Activated CD4-positive, alpha-beta memory T cell treated with anti-CD3 and anti-CD28 coated beads, Interleukin-2, amount 10 ng/mL, durations not matched to agents 7 days and 5 days (primary cell): ENCODE data around the gene SYT8. TPM values are rescaled to one million over a fixed set of nuclear protein-coding genes. Genes with fewer than 3 reads are reported as not detected.

Experiments used
- CTCF ChIA-PET: fragments of 350-600 bp; sonication (Branson Sonifier 250); formaldehyde crosslinking; loops from one replicate; lab custom pipeline; 2021; ENCODE audit warnings: antibody characterized with exemption, inconsistent platforms; lab: Charles Lee
- POLR2A ChIA-PET: fragments of 350-600 bp; sonication (Branson Sonifier 250); formaldehyde crosslinking; loops from one replicate; lab custom pipeline; 2021; ENCODE audit warnings: antibody characterized with exemption; lab: Charles Lee
- DNase-seq: peaks from one replicate; pipeline ENCODE4 v3.0.0-alpha.2; 2020
- H3K27ac Mint-ChIP-seq: one replicate; pipeline ENCODE4 v1.8.0; 2021; ENCODE audit warnings: mild to moderate bottlenecking, mixed read lengths
- H3K27me3 Mint-ChIP-seq: one replicate; pipeline ENCODE4 v1.8.0; 2021; ENCODE audit warnings: mixed read lengths
- H3K36me3 Mint-ChIP-seq: one replicate; pipeline ENCODE4 v1.8.0; 2021; ENCODE audit warnings: low read depth, mixed read lengths
- H3K4me1 Mint-ChIP-seq: one replicate; pipeline ENCODE4 v1.8.0; 2021; ENCODE audit warnings: mixed read lengths
- H3K4me3 Mint-ChIP-seq: one replicate; pipeline ENCODE4 v1.8.0; 2021; ENCODE audit warnings: mild to moderate bottlenecking, mixed read lengths
- H3K9me3 Mint-ChIP-seq: one replicate; pipeline ENCODE4 v1.8.0; 2021; ENCODE audit warnings: mixed read lengths
- total RNA-seq, 2 experiments: library from RNA; stranded (reverse); gene quantifications; one replicate each; pipeline ENCODE4 v1.2.3, GENCODE V29; 2021

Gene SYT8
- total RNA-seq, 2 experiments from 2014 or later = not detected

DNA sequence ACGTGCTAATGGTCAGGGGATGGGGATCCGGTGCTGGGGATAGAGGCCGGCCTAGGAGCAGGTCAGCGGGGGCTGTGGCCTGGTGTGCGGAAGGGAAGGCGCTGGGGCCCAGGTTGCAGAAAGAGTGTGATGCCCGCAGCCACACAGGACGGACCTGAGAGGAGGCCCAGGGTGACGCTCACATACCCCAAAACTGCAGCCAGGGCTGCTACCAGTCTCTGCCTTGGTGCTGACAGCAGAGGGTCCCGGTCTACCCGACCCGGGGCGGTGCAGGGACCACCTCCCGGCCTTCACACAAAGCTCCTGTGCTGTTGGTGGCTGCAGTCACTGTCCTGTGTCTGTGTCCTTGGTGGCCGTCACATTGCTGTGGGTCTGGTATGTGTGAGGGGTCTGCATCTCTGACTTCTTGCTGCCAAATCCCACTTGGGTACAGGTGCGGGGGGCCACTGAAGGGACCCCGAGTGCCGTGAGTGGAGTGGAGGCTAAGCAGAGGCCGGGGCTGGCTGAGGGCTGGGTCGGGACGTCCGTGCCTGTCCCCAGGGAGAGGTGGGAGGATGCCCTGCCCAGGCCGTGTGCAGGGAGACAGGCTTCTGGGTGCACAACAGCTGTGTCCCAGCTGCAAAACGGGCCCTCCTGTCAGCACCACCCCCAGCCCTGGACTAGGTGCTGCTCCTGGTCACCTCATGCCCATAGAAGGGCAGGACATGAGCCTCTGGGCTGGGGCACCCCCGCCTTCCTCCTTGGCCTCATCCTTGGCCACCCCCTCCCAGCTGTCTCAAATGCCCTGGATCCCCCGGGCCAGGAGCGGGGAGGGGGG lies 19.6 kb downstream of the SYT8 start:
- peak overlapping the region; percentile 97 for H3K27ac Mint-ChIP-seq
- peak overlapping the region; percentile 97 for H3K4me3 Mint-ChIP-seq
- peaks cover 53% of the 10 kb centered on the region for H3K4me1 Mint-ChIP-seq
- no peaks in the 10 kb centered on the region for H3K27me3 Mint-ChIP-seq
- POLR2A ChIA-PET = interaction anchor here (0.8 to 7.1 kb wide), 11 partner anchors 8 to 94 kb away, joined by 3 to 67 read pairs (median 6); partner anchors contain the start of genes MRPL23, PRR33 and TNNT3
- DNase-seq = no peak
- CTCF ChIA-PET = interaction anchor here (0.7 to 1.8 kb wide), 8 partner anchors 17 to 202 kb away, joined by 3 to 6 read pairs (median 4); no protein-coding TSS in a partner anchor
- no peaks in the 10 kb centered on the region for H3K9me3 Mint-ChIP-seq
- H3K36me3 Mint-ChIP-seq = peaks cover 27% of the 10 kb centered on the region

DNA sequence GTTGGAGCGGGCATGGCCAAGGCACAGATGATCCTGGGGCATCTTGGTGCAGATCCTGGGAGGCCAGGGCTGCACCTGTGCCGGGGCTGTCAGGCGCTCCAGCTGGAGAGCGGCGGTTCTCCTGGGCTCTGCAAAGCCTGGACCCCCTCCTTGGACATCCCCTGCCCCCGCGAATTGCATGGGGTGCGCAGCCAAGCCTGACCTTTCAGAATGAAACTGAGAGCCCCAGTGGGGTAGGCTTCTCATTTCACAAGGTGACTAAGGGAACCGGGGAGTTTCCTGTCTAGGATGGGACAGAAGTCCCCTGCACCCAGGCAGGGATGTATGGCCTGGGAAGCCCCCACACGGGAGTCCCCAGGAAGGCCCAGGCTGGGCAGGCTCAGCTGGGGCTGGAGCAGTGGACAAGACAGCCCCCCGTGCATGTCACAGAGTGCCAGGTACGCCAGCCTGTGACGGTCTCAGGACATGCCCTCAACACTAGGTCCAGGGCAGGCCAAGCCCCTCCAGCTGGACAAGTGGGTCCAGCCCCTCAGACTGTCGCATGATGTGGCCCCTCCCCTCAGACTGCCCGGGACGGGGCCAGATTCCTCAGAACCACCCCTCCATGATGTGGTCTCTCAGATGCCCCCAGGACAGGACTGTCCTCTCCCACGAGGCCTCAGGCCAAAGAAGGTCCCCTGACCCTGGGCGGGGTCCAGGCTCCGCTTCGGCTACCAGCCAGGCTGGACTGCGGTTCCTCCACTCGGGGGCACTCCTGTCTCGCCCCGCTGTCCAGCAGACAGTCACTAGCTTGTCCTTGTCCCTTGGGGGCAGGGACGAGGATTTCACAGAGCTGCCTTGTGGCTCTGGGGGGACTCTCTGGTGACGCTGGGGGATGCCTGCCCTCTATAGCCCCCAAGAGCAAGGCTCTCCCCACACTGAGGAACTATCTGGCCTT lies 20.4 kb downstream of the SYT8 start:
- ChIA-PET CTCF (interaction anchor here (0.7 to 1.3 kb wide), 3 partner anchors 19 to 27 kb away, joined by 3 to 4 read pairs (median 3); no protein-coding TSS in a partner anchor), POLR2A (interaction anchor here (0.8 to 7.1 kb wide), 5 partner anchors 8 to 93 kb away, joined by 4 to 67 read pairs (median 6); partner anchors contain the start of genes MRPL23 and PRR33)
- DNase-seq = no peak
- Mint-ChIP-seq H3K36me3 (peaks cover 27% of the 10 kb centered on the region), H3K27me3 (no peaks in the 10 kb centered on the region), H3K4me1 (peaks cover 45% of the 10 kb centered on the region), H3K4me3 (peak overlapping the region; percentile 97), H3K9me3 (no peaks in the 10 kb centered on the region), H3K27ac (no peak overlapping the region)

DNA sequence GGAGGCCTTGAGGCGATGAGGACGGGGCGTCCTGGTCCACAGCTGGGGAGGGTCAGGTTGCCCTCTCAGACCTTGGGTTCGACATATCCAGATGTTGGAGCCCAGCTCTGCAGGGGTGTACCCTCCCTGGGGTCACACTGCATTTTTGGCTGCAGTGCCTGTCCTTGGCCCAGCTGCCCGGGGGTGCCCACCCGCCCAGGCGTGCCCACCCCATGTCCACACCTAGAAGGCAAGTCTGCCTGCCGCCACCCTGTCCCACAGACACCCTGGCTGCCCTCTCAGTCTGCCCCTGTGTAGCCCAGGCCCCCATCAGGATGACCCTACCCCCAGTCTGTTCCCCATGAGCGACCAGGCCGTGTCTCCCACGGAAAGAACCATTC lies 21.1 kb downstream of the SYT8 start:
- no peak for DNase-seq
- Mint-ChIP-seq H3K4me3 (no peak overlapping the region), H3K27me3 (no peaks in the 10 kb centered on the region), H3K36me3 (peaks cover 27% of the 10 kb centered on the region), H3K9me3 (no peaks in the 10 kb centered on the region), H3K27ac (no peak overlapping the region), H3K4me1 (peaks cover 38% of the 10 kb centered on the region)
- ChIA-PET POLR2A (interaction anchor here (1.8 to 7.1 kb wide), 2 partner anchors 9 to 34 kb away, joined by 5 to 67 read pairs; partner anchors contain the start of gene PRR33), CTCF (interaction anchor here (0.7 to 1.3 kb wide), 4 partner anchors 20 to 26 kb away, joined by 3 to 4 read pairs (median 3); no protein-coding TSS in a partner anchor)

DNA sequence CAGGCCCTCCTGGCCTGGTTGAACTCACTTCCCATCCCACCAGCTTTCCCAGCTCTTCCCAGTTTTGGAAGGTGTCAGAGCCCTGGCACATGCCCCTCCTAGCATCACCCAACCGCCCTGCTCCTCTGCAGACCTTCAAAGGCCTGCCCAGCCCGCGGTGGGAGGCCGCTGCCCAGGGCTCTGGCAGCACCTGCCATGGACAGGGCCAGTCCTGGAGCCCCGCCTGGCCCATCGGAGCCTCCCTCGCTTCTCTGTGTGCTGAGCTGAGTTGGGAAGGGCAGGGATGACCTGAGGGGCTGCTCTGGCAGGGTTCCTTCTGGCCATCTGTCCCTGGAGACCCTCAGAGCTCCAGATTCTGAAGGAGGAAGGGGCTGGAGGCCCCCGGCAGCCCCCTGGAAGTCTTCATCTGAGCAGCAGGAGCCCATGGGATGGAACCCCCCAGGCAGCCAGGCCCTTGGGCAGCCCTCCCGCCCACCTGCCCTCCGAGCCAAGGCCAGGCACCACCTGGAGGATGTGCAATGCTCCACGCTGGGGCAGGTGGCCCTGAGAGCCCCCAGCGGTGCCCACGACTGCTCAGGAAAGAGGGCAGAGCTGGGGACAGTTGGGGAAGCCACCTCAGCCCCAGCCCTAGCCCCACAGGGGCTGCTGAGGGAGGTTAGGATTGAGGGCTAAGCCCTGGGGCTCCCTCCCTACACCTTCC lies 21.7 kb downstream of the SYT8 start:
- H3K27ac Mint-ChIP-seq = no peak overlapping the region
- POLR2A ChIA-PET = interaction anchor here (1.8 to 7.1 kb wide), 2 partner anchors 9 to 33 kb away, joined by 5 to 67 read pairs; partner anchors contain the start of gene PRR33
- no peaks in the 10 kb centered on the region for H3K27me3 Mint-ChIP-seq
- H3K4me3 Mint-ChIP-seq = no peak overlapping the region
- H3K4me1 Mint-ChIP-seq = peaks cover 33% of the 10 kb centered on the region
- H3K36me3 Mint-ChIP-seq = peaks cover 27% of the 10 kb centered on the region
- CTCF ChIA-PET = interaction anchor here (0.8 to 1.3 kb wide), 2 partner anchors 20 to 23 kb away, joined by 3 to 4 read pairs; no protein-coding TSS in a partner anchor
- no peaks in the 10 kb centered on the region for H3K9me3 Mint-ChIP-seq
- DNase-seq = no peak

DNA sequence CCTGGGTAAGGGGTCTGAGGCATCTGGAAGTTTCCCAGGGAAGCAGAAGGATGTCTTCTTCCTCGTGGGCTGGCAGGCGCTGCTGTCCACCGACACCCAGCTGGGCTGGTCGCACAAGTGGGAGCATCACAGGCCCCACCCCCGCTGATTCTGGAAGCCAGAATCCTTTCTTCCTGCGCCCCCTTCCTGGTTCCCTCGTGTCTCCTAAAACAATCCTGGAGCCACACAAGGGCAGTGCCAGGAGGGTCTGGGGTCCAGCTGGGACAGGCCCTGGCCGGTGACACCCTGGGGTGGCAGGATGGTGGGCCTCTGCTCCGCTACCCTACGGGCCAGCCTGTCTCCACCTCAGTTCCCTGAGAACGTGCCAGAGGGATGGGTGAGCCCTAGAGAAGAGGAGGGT lies 22.3 kb downstream of the SYT8 start:
- H3K27ac Mint-ChIP-seq = no peak overlapping the region
- peaks cover 27% of the 10 kb centered on the region for H3K36me3 Mint-ChIP-seq
- CTCF ChIA-PET = no interaction called here
- H3K9me3 Mint-ChIP-seq = no peaks in the 10 kb centered on the region
- no peak for DNase-seq
- peaks cover 26% of the 10 kb centered on the region for H3K4me1 Mint-ChIP-seq
- H3K4me3 Mint-ChIP-seq = no peak overlapping the region
- POLR2A ChIA-PET = interaction anchor here (1.8 kb wide), 1 partner anchor 10 kb away, joined by 5 read pairs; no protein-coding TSS in a partner anchor
- no peaks in the 10 kb centered on the region for H3K27me3 Mint-ChIP-seq

DNA sequence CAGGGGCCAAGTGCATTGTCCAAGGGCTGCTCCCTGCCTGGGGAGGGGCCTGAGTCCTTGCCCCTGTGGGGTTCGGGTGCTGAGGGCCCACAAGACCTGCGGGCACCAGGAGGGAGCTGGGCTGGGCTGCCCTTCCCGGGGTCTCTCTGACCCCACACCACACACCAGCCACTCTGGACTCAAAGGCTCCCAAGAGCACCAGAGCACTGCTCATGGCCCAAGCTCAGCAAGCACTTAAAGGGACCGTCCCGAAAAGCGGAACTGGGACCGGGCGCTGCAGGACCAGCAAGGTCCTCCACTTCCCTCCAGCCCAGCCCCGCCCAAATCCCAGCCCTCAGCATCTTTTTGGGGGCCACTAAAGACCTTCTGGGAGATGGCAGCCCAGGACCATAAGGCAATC lies 23.4 kb downstream of the SYT8 start:
- CTCF ChIA-PET = no interaction called here

DNA sequence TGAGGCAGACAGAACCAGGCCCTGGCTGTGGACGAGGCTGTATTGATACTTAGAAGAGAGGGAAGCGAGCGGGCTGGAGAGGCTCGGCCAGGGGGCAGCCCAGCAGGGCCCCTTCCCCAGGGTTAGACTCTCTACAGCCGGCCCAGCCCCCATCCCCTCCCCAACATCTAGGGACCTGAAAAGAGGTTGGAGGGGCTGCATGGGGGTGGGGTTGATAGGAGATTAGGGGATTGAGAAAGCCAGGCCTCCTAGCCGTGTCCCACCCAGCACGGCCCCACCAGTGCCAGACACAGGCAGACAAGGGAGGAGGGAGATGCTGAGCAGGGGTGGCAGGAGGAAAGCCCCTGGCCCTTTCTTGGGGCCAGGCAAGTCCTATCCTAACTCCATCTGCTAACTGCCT lies 23.8 kb downstream of the SYT8 start:
- DNase-seq = no peak
- H3K4me1 Mint-ChIP-seq = peaks cover 18% of the 10 kb centered on the region
- no peak overlapping the region for H3K4me3 Mint-ChIP-seq
- ChIA-PET POLR2A (no interaction called here), CTCF (interaction anchor here (0.7 kb wide), 1 partner anchor 23 kb away, joined by 3 read pairs; no protein-coding TSS in a partner anchor)
- peaks cover 19% of the 10 kb centered on the region for H3K36me3 Mint-ChIP-seq
- no peak overlapping the region for H3K27ac Mint-ChIP-seq
- H3K27me3 Mint-ChIP-seq = no peaks in the 10 kb centered on the region
- no peaks in the 10 kb centered on the region for H3K9me3 Mint-ChIP-seq

More for the DNA sequence above, 23.4 kb downstream of the SYT8 start:
- Mint-ChIP-seq H3K4me1 (peaks cover 18% of the 10 kb centered on the region), H3K27ac (no peak overlapping the region), H3K27me3 (no peaks in the 10 kb centered on the region), H3K4me3 (no peak overlapping the region), H3K36me3 (peaks cover 23% of the 10 kb centered on the region), H3K9me3 (no peaks in the 10 kb centered on the region)
- POLR2A ChIA-PET = no interaction called here
- DNase-seq = no peak

DNA sequence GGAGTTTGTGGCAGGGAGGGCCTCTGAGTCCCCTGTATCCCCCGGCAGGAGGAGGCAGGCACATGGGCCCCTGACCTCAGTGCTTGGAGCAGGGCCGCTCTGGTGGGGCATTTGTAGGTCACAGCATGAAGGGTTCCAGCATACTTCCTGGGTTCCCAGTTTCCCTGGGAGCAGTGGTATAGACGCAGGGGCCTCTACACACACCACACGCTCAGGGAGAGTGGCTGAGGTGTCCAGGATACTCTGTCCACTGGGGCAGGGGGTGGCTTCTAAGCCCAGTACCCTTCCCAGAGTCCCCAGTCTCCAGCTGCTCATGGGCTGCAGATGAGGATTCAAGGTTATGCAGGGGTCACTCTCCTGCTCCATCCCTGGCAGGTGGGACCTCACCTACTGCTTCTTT lies 24.2 kb downstream of the SYT8 start:
- Mint-ChIP-seq H3K4me3 (no peak overlapping the region), H3K27me3 (no peaks in the 10 kb centered on the region)
- CTCF ChIA-PET = interaction anchor here (0.7 kb wide), 1 partner anchor 23 kb away, joined by 3 read pairs; no protein-coding TSS in a partner anchor

DNA sequence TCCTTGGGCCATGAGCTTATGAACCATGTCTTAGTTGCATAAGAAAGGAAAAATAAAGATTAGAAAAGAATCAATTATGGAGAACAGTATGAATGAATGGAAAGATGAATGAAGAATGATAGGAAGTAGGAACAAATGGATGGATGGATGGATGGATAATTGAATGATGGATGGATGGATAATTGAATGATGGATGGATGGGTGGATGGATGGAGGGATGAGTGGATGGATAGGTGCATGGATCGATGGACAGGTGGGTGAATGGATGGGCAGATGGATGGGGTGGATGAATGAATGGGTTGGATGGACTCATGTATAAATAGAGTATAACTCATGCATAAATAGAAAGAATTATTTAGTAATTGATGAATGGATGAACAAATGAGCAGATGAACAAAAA lies 25.3 kb downstream of the SYT8 start:
- Mint-ChIP-seq H3K27ac (no peak overlapping the region), H3K27me3 (no peaks in the 10 kb centered on the region), H3K4me1 (peaks cover 15% of the 10 kb centered on the region), H3K36me3 (peaks cover 9% of the 10 kb centered on the region), H3K9me3 (no peaks in the 10 kb centered on the region), H3K4me3 (no peak overlapping the region)
- ChIA-PET CTCF (no interaction called here), POLR2A (no interaction called here)
- DNase-seq = no peak

More for the DNA sequence above, 24.2 kb downstream of the SYT8 start:
- DNase-seq = no peak
- Mint-ChIP-seq H3K4me1 (peaks cover 18% of the 10 kb centered on the region), H3K9me3 (no peaks in the 10 kb centered on the region), H3K36me3 (peaks cover 15% of the 10 kb centered on the region), H3K27ac (no peak overlapping the region)
- POLR2A ChIA-PET = no interaction called here

DNA sequence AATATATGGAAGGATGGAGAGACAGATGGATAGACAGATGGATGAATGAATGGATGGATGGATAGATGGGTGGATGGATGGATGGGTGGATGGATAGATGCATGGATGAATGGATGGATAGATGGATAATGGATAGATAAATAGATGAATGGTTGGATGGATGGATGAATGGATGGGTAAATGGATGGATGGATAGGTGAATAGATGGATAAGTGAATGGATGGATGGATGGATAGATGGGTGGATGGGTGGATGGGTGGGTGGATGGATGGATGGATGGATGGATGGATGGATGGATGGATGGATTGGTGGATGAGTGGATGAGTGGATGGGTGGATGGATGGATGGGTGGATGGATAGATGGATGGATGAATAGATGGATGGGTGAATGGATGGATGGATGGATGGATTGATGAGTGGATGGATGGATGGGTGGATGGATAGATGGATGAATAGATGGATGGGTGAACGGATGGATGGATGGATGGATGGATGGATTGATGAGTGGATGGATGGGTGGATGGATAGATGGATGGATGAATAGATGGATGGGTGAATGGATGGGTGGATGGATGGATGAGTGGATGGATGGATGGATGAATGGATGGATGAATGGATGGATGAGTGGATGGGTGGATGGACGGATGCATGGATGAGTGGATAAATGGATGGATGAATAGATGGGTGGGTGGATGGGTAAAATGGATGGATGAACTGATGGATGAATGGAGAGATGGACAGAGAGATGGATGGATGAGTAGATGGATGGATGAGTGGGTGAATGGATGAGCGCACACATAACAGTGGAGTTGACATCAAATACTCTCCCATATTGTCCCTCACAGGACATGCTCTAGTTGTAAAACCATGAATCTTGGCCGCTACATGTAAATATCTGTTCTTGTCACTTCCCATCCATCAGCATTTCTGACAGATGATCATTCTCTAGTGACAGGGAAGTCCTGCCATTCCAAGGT lies 26.9 kb downstream of the SYT8 start:
- ChIA-PET CTCF (interaction anchor here (0.6 kb wide), 1 partner anchor 43 kb away, joined by 4 read pairs; no protein-coding TSS in a partner anchor), POLR2A (interaction anchor here (1.6 kb wide), 1 partner anchor 8 kb away, joined by 4 read pairs; no protein-coding TSS in a partner anchor)
- Mint-ChIP-seq H3K27ac (no peak overlapping the region), H3K4me1 (peaks cover 8% of the 10 kb centered on the region), H3K4me3 (no peak overlapping the region), H3K27me3 (no peaks in the 10 kb centered on the region), H3K9me3 (no peaks in the 10 kb centered on the region), H3K36me3 (peaks cover 16% of the 10 kb centered on the region)
- DNase-seq = no peak
